K562 (cell line): ENCODE measurements around the gene ANKRD23. TPM values are rescaled to one million over a fixed set of nuclear protein-coding genes. Genes with fewer than 3 reads are reported as not detected.
A peak's percentile ranks its signal among the peaks of the same experiment; 100 is the strongest.

Experiments used
- CGGBP1 ChIP-seq: fragments of 250-450 bp; sonication (Bioruptor Pico); IDR thresholded peaks from 2 replicates; pipeline ENCODE4 v1.9.0; 2021; ENCODE audit warnings: mild to moderate bottlenecking
- HNRNPL ChIP-seq: fragments of 200-400 bp; formaldehyde crosslinking; IDR thresholded peaks from 2 replicates; pipeline ENCODE4 v1.6.1; 2017; ENCODE audit warnings: low read depth, mild to moderate bottlenecking, low read length
- MBD2 ChIP-seq: sonication (generic); IDR thresholded peaks from 2 replicates; pipeline ENCODE4 v1.6.1; 2016; ENCODE audit warnings: low read depth, borderline replicate concordance
- PTTG1 ChIP-seq: fragments of 450-650 bp; IDR thresholded peaks from 2 replicates; pipeline ENCODE4 v1.6.1; 2016; ENCODE audit warnings: low read depth, mild to moderate bottlenecking, missing genetic modification characterization, missing compliant biosample characterization
- SIN3B ChIP-seq: fragments of 450-650 bp; IDR thresholded peaks from 2 replicates; pipeline ENCODE4 v1.6.1; 2017; ENCODE audit warnings: low read depth, mild to moderate bottlenecking, moderate library complexity
- SNAPC5 ChIP-seq: fragments of 250-450 bp; sonication (Bioruptor Pico); IDR thresholded peaks from 2 replicates; pipeline ENCODE4 v1.8.0; 2021; ENCODE audit warnings: moderate library complexity, mild to moderate bottlenecking, inconsistent platforms
- TEAD1 ChIP-seq, 2 experiments: fragments of 450-650 bp in 1 of 2; sonication (generic) in 1 of 2; formaldehyde crosslinking; IDR thresholded peaks; 2 replicates each; pipeline versions ENCODE4 v1.4.0 to v1.8.0; 2020 to 2022; ENCODE audit warnings: mild to moderate bottlenecking in 2 of 2, missing genetic modification reagents in 1 of 2
- UBTF ChIP-seq, 2 experiments: IDR thresholded peaks; 2 replicates each; pipeline ENCODE4 v1.6.1; 2012; ENCODE audit warnings: improper control_type of control experiment in 2 of 2, low read depth in 2 of 2, low read length in 2 of 2, borderline replicate concordance in 1 of 2
- ZBED1 ChIP-seq: IDR thresholded peaks from 2 replicates; pipeline ENCODE4 v1.6.1; 2014
- ZFP36 ChIP-seq: fragments of 150-350 bp; IDR thresholded peaks from 2 replicates; pipeline ENCODE4 v1.6.1; 2018; ENCODE audit warnings: low read length, low read depth; ENCODE audit not compliant: partially characterized antibody
- ZKSCAN1 ChIP-seq: fragments of 150-350 bp; IDR thresholded peaks from 2 replicates; pipeline ENCODE4 v1.6.1; 2016; ENCODE audit warnings: low read depth, low read length
- ZKSCAN8 ChIP-seq: fragments of 200-800 bp; sonication (Bioruptor generic); IDR thresholded peaks from 2 replicates; pipeline ENCODE4 v1.6.1; 2016; ENCODE audit warnings: missing genetic modification characterization, missing compliant biosample characterization
- polyA plus RNA-seq, 8 experiments: library from polyadenylated mRNA; depleted of rRNA in 4 of 8; stranded (reverse) in 5 of 8; unstranded in 3 of 8; fragments of >200 nt; fragmentation: Nextera tagmentation in 2 of 8; fragmentation: Illumina TruSeq in 1 of 8; extraction: Ambion mirVana in 2 of 8; extraction: Trizol in 1 of 8; gene quantifications; 2 replicates each; pipeline versions ENCODE4 v1.2.1 to v1.2.3, GENCODE V29; 2011 to 2014; ENCODE audit warnings: inconsistent platforms in 1 of 8, missing spikeins in 1 of 8
- total RNA-seq, 7 experiments: library from RNA; depleted of rRNA in 6 of 7; stranded (reverse); fragments of >200 nt in 6 of 7; fragmentation: Illumina TruSeq in 2 of 7; extraction: Trizol in 2 of 7; gene quantifications; 2 replicates each; pipeline versions ENCODE4 v1.2.1 to v1.2.3, GENCODE V29; 2011 to 2021; ENCODE audit warnings: low replicate concordance in 1 of 7
- TF ChIP-seq, protein P1 (sequence below): fragments of 250-450 bp; sonication (Bioruptor Pico); IDR thresholded peaks from 2 replicates; pipeline ENCODE4 v1.5.0; 2021; ENCODE audit warnings: mild to moderate bottlenecking, moderate library complexity
- TF ChIP-seq, protein P2 (sequence below): fragments of 450-650 bp; formaldehyde crosslinking; IDR thresholded peaks from 2 replicates; pipeline ENCODE4 v1.4.0; 2020; ENCODE audit warnings: mild to moderate bottlenecking, moderate library complexity

ANKRD23 gene
- total and polyA plus RNA-seq, 9 of the 15 experiments (the other 6 are each of a cell fraction or from before 2014, with no cell fraction given): 0.32 to 4.8 (median 2.8) TPM

DNA sequence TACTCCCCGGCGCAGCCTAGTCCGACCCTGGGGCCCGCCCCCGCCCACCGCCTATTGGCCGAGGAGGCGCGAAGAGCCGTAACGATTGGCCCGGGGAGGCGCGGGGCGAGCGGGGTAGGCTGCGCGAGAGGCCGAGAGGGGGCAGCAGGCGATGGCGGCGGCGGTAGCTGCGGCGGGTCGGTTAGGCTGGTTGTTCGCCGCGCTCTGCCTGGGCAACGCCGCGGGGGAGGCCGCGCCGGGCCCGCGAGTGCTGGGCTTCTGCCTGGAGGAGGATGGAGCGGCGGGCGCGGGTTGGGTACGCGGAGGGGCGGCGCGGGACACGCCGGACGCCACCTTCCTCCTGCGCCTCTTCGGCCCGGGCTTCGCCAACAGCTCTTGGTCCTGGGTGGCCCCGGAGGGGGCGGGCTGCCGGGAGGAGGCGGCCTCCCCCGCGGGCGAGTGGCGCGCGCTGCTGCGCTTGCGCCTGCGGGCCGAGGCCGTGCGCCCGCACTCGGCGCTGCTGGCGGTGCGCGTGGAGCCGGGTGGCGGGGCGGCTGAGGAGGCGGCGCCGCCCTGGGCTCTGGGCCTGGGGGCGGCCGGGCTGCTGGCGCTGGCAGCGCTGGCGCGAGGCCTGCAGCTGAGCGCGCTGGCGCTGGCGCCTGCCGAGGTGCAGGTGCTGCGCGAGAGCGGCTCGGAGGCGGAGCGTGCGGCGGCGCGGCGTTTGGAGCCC is 27.5 kb downstream of the ANKRD23 start, which contains the start of gene CNNM3 (continued):
- TF ChIP-seq, protein P1, sequence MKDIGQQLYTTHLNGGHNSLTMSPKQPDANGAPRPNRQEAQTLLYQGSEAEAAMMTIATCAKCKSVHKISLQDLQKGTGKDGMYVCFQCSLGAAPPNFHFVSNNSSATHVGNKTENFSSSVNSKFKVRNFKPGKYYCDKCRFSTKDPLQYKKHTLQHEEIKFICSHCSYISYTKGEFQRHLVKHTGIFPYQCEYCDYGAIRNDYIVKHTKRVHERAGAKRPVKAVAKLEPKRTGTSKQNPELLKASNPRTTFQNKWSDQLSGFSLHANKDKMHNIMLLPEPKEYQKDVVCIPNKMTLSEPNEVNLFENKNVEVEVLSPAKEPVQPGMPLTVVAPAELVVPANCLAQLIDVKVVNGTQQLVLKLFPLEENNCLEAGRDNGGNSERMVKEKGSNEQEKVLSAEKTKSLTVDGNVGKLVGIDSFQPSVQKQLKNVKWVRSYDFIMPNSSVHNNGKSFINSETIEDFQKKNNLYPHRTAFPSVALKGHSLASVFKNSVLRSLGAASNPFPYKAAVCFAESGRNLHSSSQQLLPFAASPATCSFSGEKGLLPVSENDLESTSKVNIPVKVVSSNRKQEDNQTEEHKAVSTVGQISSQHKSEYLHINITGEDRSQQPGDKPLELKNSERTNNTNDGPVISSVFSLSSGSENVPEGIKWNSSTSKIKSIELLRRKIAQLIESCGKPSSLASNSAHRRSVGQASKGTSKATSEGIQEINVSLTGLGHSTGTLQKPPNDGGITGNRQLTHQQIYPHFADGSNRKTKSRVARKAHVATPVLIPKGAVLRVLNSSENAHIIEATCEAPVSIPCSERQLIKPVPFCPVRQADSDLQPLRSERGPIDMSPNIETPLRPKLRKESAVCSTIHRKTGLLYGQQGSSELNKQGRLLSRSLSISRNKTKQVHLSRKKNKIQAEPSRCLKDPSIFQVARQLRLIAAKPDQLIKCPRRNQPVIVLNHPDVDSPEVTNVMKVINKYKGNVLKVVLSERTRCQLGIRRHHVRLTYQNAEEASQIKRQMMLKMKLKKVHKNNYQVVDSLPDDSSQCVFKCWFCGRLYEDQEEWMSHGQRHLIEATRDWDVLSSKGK (CRISPR knock-in tag): no peak
- TF ChIP-seq ZBED1: peak; percentile 80
- TF ChIP-seq TEAD1 (CRISPR knock-in tag; IDR thresholded peaks at IDR 0.05): peak in 1 of 2 experiments; percentile 71; a peak in 1 of 4 replicates
- TF ChIP-seq PTTG1: no peak
- no peak for TF ChIP-seq SNAPC5 (CRISPR knock-in tag)
- TF ChIP-seq HNRNPL: peak; percentile 80
- TF ChIP-seq ZKSCAN8 (CRISPR knock-in tag): 0 out of 2 replicates have a peak, but pooled peaks have one; percentile 20
- TF ChIP-seq, protein P2, sequence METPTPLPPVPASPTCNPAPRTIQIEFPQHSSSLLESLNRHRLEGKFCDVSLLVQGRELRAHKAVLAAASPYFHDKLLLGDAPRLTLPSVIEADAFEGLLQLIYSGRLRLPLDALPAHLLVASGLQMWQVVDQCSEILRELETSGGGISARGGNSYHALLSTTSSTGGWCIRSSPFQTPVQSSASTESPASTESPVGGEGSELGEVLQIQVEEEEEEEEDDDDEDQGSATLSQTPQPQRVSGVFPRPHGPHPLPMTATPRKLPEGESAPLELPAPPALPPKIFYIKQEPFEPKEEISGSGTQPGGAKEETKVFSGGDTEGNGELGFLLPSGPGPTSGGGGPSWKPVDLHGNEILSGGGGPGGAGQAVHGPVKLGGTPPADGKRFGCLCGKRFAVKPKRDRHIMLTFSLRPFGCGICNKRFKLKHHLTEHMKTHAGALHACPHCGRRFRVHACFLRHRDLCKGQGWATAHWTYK: peak; percentile 15; the same call in 1 of the 2 replicates
- peak; percentile 99 for TF ChIP-seq ZFP36
- peak; percentile 87 for TF ChIP-seq MBD2
- peak; percentile 78 for TF ChIP-seq CGGBP1 (CRISPR knock-in tag)
- TF ChIP-seq UBTF (IDR thresholded peaks at IDR 0.05; ENCODE audit: borderline replicate concordance in 1 of 2, low read depth in 2 of 2, low read length in 2 of 2): peak; percentile 23 to 64; a peak in 1 of 4 replicates
- no peak for TF ChIP-seq ZKSCAN1
- TF ChIP-seq SIN3B: peak; percentile 82; the same call in 1 of the 2 replicates
